K562 (cell line): Measurements from ENCODE around the gene FAM227B. TPM values are rescaled to one million over a fixed set of nuclear protein-coding genes. Genes with fewer than 3 reads are reported as not detected.

Experiments used
- ATAC-seq: fragments of 200-7000 bp; cut with Tn5 transposase; 3 replicates; pipeline ENCODE4 v1.9.1; 2020; ENCODE audit warnings: moderate library complexity
- BruUV-seq: library from RNA; stranded (reverse); fragments of 400-500 nt; replicated peaks from 2 replicates; lab custom pipeline; 2021; lab: Mats Ljungman, UMichigan
- CTCF ChIA-PET: fragments of 300-600 bp; formaldehyde crosslinking; extraction: SDS; loops from one replicate; lab custom pipeline; 2021; ENCODE audit warnings: low intra/inter-chr PET ratio; lab: Yijun Ruan, JAX
- POLR2A ChIA-PET: fragments of 300-600, 350-650 bp; sonication (Branson Sonifier 250); formaldehyde crosslinking; extraction: SDS; loops from one replicate; lab custom pipeline; 2021; ENCODE audit warnings: antibody characterized with exemption, inconsistent platforms; lab: Yijun Ruan, JAX
- DNase-seq, 4 experiments: peaks; one replicate each; pipeline versions ENCODE4 v3.0.0 to v3.0.0-alpha.2; 2011 to 2018; ENCODE audit warnings: low spot score in 3 of 4, mixed read lengths in 3 of 4; ENCODE audit errors: extremely low read depth in 1 of 4
- FAIRE-seq: peaks from 2 replicates; lab custom pipeline; 2011; peaks lifted over from hg19 to GRCh38; lab: Jason Lieb, UNC
- H2AFZ ChIP-seq: 2 replicates; pipeline ENCODE4 v1.6.0; 2011; ENCODE audit warnings: low read depth, low read length, control low read depth, inconsistent platforms
- H3K27ac ChIP-seq: fragments of 200-600 bp; 3 replicates; pipeline ENCODE4 v1.8.0; 2011; ENCODE audit warnings: low read depth, mild to moderate bottlenecking, control low read depth, inconsistent platforms, low read length, moderate library complexity, mixed read lengths; ENCODE audit errors: extremely low read depth
- H3K27me3 ChIP-seq, 2 experiments: fragments of 300-600 bp in 1 of 2; 2 replicates in 1 of 2; 3 replicates in 1 of 2; pipeline versions ENCODE4 v1.6.0 to v1.8.0; 2011; ENCODE audit warnings: inconsistent platforms in 2 of 2, low read length in 2 of 2, mild to moderate bottlenecking in 1 of 2, mixed read lengths in 1 of 2, moderate library complexity in 1 of 2; ENCODE audit not compliant: control insufficient read depth in 2 of 2, insufficient read depth in 2 of 2
- H3K36me3 ChIP-seq: fragments of 300-600 bp; 3 replicates; pipeline ENCODE4 v1.8.0; 2011; ENCODE audit warnings: mild to moderate bottlenecking, low read length, inconsistent platforms; ENCODE audit not compliant: control insufficient read depth, insufficient read depth
- H3K4me1 ChIP-seq, 2 experiments: fragments of 200-600 bp in 1 of 2; replicated peaks in 1 of 2; 2 replicates in 1 of 2; 3 replicates in 1 of 2; pipeline versions ENCODE4 v1.5.1 to v1.8.0; 2011; ENCODE audit warnings: inconsistent platforms in 2 of 2, low read length in 2 of 2, mild to moderate bottlenecking in 1 of 2, mixed read lengths in 1 of 2, moderate library complexity in 1 of 2; ENCODE audit not compliant: control insufficient read depth in 2 of 2, insufficient read depth in 2 of 2
- H3K4me2 ChIP-seq: 2 replicates; pipeline ENCODE4 v1.6.1; 2011; ENCODE audit warnings: low read length, control low read depth, inconsistent platforms, mixed read lengths; ENCODE audit not compliant: insufficient read depth
- H3K4me3 ChIP-seq: fragments of 200-600 bp; sonication (generic), shearing (Covaris generic); 2 replicates; pipeline ENCODE4 v1.5.1; 2016; ENCODE audit warnings: control low read depth, inconsistent platforms
- H3K79me2 ChIP-seq: fragments of 200-600 bp; 3 replicates; pipeline ENCODE4 v1.8.0; 2011; ENCODE audit warnings: low read length, inconsistent platforms; ENCODE audit not compliant: control insufficient read depth, insufficient read depth
- H3K9ac ChIP-seq, 2 experiments: 2 replicates each; pipeline versions ENCODE4 v1.6.0 to v1.6.1; 2011; ENCODE audit warnings: low read depth in 2 of 2, low read length in 2 of 2, control low read depth in 1 of 2, inconsistent platforms in 1 of 2, mild to moderate bottlenecking in 1 of 2, mixed read lengths in 1 of 2; ENCODE audit not compliant: insufficient read depth in 1 of 2
- H3K9me1 ChIP-seq: one replicate; pipeline ENCODE4 v1.6.0; 2011; ENCODE audit warnings: inconsistent platforms, mild to moderate bottlenecking, low read length, moderate library complexity; ENCODE audit not compliant: control insufficient read depth, insufficient read depth
- H3K9me3 ChIP-seq: replicated peaks from 2 replicates; pipeline ENCODE4 v1.5.1; 2011; ENCODE audit warnings: low read depth, low read length, inconsistent platforms; ENCODE audit not compliant: control insufficient read depth, insufficient read depth
- H4K20me1 ChIP-seq: replicated peaks from 2 replicates; pipeline ENCODE4 v1.6.1; 2011; ENCODE audit warnings: low read length, inconsistent platforms, mixed read lengths; ENCODE audit not compliant: control insufficient read depth, insufficient read depth
- ADNP ChIP-seq: fragments of 200-800 bp; sonication (Bioruptor generic); IDR thresholded peaks from 2 replicates; pipeline ENCODE4 v1.6.1; 2016; ENCODE audit warnings: missing genetic modification characterization, missing compliant biosample characterization
- FOXK2 ChIP-seq, 2 experiments: fragments of 450-650 bp; IDR thresholded peaks in 1 of 2; conservative IDR thresholded peaks in 1 of 2; 2 replicates each; pipeline ENCODE4 v1.6.1; 2016; ENCODE audit warnings: low read depth in 2 of 2, mild to moderate bottlenecking in 1 of 2
- FUS ChIP-seq: fragments of 200-400 bp; formaldehyde crosslinking; optimal IDR thresholded peaks from 2 replicates; pipeline ENCODE3; 2017; ENCODE audit warnings: low read depth, low read length
- KAT2B ChIP-seq: IDR thresholded peaks from one replicate; pipeline ENCODE4 v1.6.1; 2012; ENCODE audit warnings: low read depth, mild to moderate bottlenecking, control low read depth, inconsistent platforms, low read length, moderate library complexity
- MNT ChIP-seq, 2 experiments: fragments of 450-650 bp; conservative IDR thresholded peaks; 2 replicates each; pipeline ENCODE4 v1.6.1; 2017; ENCODE audit warnings: mild to moderate bottlenecking in 2 of 2, moderate library complexity in 2 of 2
- RBM34 ChIP-seq: fragments of 200-400 bp; formaldehyde crosslinking; IDR thresholded peaks from 2 replicates; pipeline ENCODE4 v1.6.1; 2018; ENCODE audit warnings: low read length, borderline replicate concordance; ENCODE audit not compliant: insufficient read depth
- TFAM ChIP-seq: fragments of 250-450 bp; sonication (Bioruptor Pico); conservative IDR thresholded peaks from 2 replicates; pipeline ENCODE4 v1.5.0; 2021; ENCODE audit warnings: mild to moderate bottlenecking, moderate library complexity
- ZNF395 ChIP-seq: fragments of 200-800 bp; sonication (Bioruptor generic); IDR thresholded peaks from 2 replicates; pipeline ENCODE4 v1.6.1; 2017; ENCODE audit warnings: missing genetic modification characterization, missing compliant biosample characterization
- WGBS: fragments of 100-300 bp; shearing (Covaris generic); methylation state at CpG from one replicate; pipeline ENCODE4 v1.1.6; 2016; ENCODE audit warnings: low coverage, mixed read lengths; ENCODE audit not compliant: insufficient coverage; ENCODE audit errors: missing lambda C conversion rate; 5-methylcytosine and 5-hydroxymethylcytosine counted together
- in situ Hi-C: fragments of 300-500 bp; cut with MboI; formaldehyde crosslinking; loops from 4 replicates; pipeline ENCODE4 v1.15.0; 2018; ENCODE audit warnings: inconsistent platforms, mixed read lengths
- intact Hi-C: fragments of 100-400 bp; cut with micrococcal nuclease; formaldehyde crosslinking; loops from 2 replicates; pipeline ENCODE4 v1.14.2; 2022
- polyA plus RNA-seq, 8 experiments: library from polyadenylated mRNA; depleted of rRNA in 4 of 8; stranded (reverse) in 5 of 8; unstranded in 3 of 8; fragments of >200 nt; fragmentation: Nextera tagmentation in 2 of 8; fragmentation: Illumina TruSeq in 1 of 8; extraction: Ambion mirVana in 2 of 8; extraction: Trizol in 1 of 8; gene quantifications; 2 replicates each; pipeline versions ENCODE4 v1.2.1 to v1.2.3, GENCODE V29; 2011 to 2014; ENCODE audit warnings: inconsistent platforms in 1 of 8, missing spikeins in 1 of 8
- total RNA-seq, 7 experiments: library from RNA; depleted of rRNA in 6 of 7; stranded (reverse); fragments of >200 nt in 6 of 7; fragmentation: Illumina TruSeq in 2 of 7; extraction: Trizol in 2 of 7; gene quantifications; 2 replicates each; pipeline versions ENCODE4 v1.2.1 to v1.2.3, GENCODE V29; 2011 to 2021; ENCODE audit warnings: low replicate concordance in 1 of 7
- TF ChIP-seq, protein P1 (sequence below): sonication (generic); formaldehyde crosslinking; IDR thresholded peaks from 2 replicates; pipeline ENCODE4 v1.5.0; 2020; ENCODE audit warnings: missing genetic modification reagents

Gene FAM227B
- total and polyA plus RNA-seq, 9 of the 15 experiments (the other 6 are each of a cell fraction or from before 2014, with no cell fraction given): 5.1 to 12.5 (median 11.2) TPM

DNA sequence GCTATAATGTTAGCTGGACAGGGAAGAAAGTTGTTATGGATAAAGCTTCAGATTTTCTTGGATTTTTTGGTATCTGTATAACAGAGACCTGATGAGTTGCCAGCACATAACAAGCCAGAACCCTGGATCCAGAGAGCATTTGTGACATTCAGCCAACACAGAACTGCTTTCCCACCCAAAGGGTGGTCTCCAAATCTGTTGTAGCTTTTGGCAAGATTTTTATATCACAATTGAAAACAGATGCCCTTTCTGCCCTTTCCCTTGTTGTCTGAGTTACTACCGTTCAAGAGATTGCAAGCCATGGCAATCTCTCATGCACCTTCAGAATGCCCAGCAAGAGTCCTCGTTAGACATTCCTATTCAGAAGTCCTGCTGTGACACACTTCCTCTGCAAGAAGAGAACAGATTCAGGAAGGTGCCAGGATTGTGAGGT, 305.2 kb downstream of the FAM227B start:
- Histone ChIP-seq H3K79me2 (no peaks in the 10 kb centered on the region), H3K9me1 (no peaks in the 10 kb centered on the region), H3K27me3 (no peaks in the 10 kb centered on the region), H4K20me1 (no peaks in the 10 kb centered on the region), H3K9me3 (no peaks in the 10 kb centered on the region), H3K27ac (no peak overlapping the region), H3K9ac (no peak overlapping the region), H3K4me1 (no peaks in the 10 kb centered on the region), H2AFZ (no peak overlapping the region), H3K36me3 (peaks cover 34% of the 10 kb centered on the region), H3K4me2 (no peak overlapping the region), H3K4me3 (no peak overlapping the region)
- ATAC-seq: no peak
- BruUV-seq: no TSS peak
- TF ChIP-seq MNT (conservative IDR thresholded peaks at IDR 0.05): no peak
- no peak for TF ChIP-seq KAT2B
- no peak for TF ChIP-seq TFAM (CRISPR knock-in tag)
- ChIA-PET POLR2A (no interaction called here), CTCF (no interaction called here)
- WGBS: 92% methylated on average over 2 of the region's 2 CpGs
- in situ Hi-C loops (no loop called here), intact Hi-C loops (no loop called here)
- DNase-seq: no peak
- FAIRE-seq: no peak

- ChIA-PET CTCF (no interaction called here), POLR2A (no interaction called here)
- intact Hi-C loops: no loop called here
- 88% methylated on average over 1 of the region's 1 CpG for WGBS
- H4K20me1 ChIP-seq: no peaks in the 10 kb centered on the region
- no peaks in the 10 kb centered on the region for H3K4me1 ChIP-seq
- H3K79me2 ChIP-seq: no peaks in the 10 kb centered on the region
- H3K27ac ChIP-seq: no peak overlapping the region
- H2AFZ ChIP-seq: no peak overlapping the region
- no peak overlapping the region for H3K4me3 ChIP-seq
- no peaks in the 10 kb centered on the region for H3K27me3 ChIP-seq
- FAIRE-seq: no peak
- BruUV-seq: no TSS peak
- H3K9me3 ChIP-seq: no peaks in the 10 kb centered on the region
- no peak overlapping the region for H3K4me2 ChIP-seq
- peaks cover 27% of the 10 kb centered on the region for H3K36me3 ChIP-seq
- no peak overlapping the region for H3K9ac ChIP-seq
- H3K9me1 ChIP-seq: no peaks in the 10 kb centered on the region
- in situ Hi-C loops: no loop called here
- DNase-seq: no peak
- no peak for ATAC-seq
- TF ChIP-seq ADNP (tag) (no peak), FUS (no peak), RBM34 (no peak), ZNF395 (CRISPR knock-in tag) (no peak), FOXK2 (conservative IDR thresholded peaks at IDR 0.05 in 1 of 2, IDR thresholded peaks at IDR 0.05 in 1 of 2; ENCODE audit: low read depth in 2 of 2) (no peak)
- TF ChIP-seq, protein P1, sequence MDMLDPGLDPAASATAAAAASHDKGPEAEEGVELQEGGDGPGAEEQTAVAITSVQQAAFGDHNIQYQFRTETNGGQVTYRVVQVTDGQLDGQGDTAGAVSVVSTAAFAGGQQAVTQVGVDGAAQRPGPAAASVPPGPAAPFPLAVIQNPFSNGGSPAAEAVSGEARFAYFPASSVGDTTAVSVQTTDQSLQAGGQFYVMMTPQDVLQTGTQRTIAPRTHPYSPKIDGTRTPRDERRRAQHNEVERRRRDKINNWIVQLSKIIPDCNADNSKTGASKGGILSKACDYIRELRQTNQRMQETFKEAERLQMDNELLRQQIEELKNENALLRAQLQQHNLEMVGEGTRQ (CRISPR knock-in tag): no peak
Measured at GRCh38 chr15:49314716-49315115, 305.9 kb downstream of the FAM227B start.
